Common myeloid progenitor, CD34-positive (primary cell): ENCODE results near the gene HNRNPH1.

Source experiments
- CTCF ChIA-PET: fragments of 350-600 bp; sonication (Branson Sonifier 250); formaldehyde crosslinking; loops from one replicate; lab custom pipeline; 2021; ENCODE audit warnings: antibody characterized with exemption; lab: Charles Lee
- POLR2A ChIA-PET: fragments of 350-600 bp; sonication (Branson Sonifier 250); formaldehyde crosslinking; loops from one replicate; lab custom pipeline; 2021; ENCODE audit warnings: antibody characterized with exemption; lab: Charles Lee
- DNase-seq, 3 donors: peaks; one replicate each; pipeline versions ENCODE4 v3.0.0 to v3.0.0-alpha.2; 2013
- H3K27ac ChIP-seq, 2 experiments: 1 replicate in 1 of 2; 2 replicates in 1 of 2; pipeline ENCODE4 v1.7.0; 2013; ENCODE audit warnings: inconsistent platforms in 2 of 2, low read length in 2 of 2, mild to moderate bottlenecking in 2 of 2, low read depth in 1 of 2, moderate library complexity in 1 of 2; ENCODE audit not compliant: severe bottlenecking in 2 of 2, insufficient read depth in 1 of 2, poor library complexity in 1 of 2
- H3K27me3 ChIP-seq, 5 experiments: replicated peaks in 2 of 5; 1 replicate in 3 of 5; 2 replicates in 2 of 5; pipeline versions ENCODE4 v1.6.1 to v1.7.0; 2013; ENCODE audit warnings: low read length in 4 of 5, mild to moderate bottlenecking in 2 of 5, moderate library complexity in 2 of 5, inconsistent platforms in 1 of 5; ENCODE audit not compliant: insufficient read depth in 5 of 5, control insufficient read depth in 4 of 5
- H3K36me3 ChIP-seq, 4 experiments: 1 replicate in 2 of 4; 2 replicates in 2 of 4; pipeline versions ENCODE4 v1.6.1 to v1.7.0; 2013; ENCODE audit warnings: low read length in 3 of 4, control low read depth in 1 of 4, mild to moderate bottlenecking in 1 of 4; ENCODE audit not compliant: control insufficient read depth in 4 of 4, insufficient read depth in 4 of 4
- H3K4me1 ChIP-seq, 4 experiments: 1 replicate in 3 of 4; 2 replicates in 1 of 4; pipeline versions ENCODE4 v1.6.1 to v1.7.1; 2013; ENCODE audit warnings: low read length in 3 of 4, mild to moderate bottlenecking in 3 of 4, control low read depth in 1 of 4, inconsistent platforms in 1 of 4, moderate library complexity in 1 of 4; ENCODE audit not compliant: control insufficient read depth in 4 of 4, insufficient read depth in 4 of 4; ENCODE audit errors: control extremely low read depth in 1 of 4
- H3K4me3 ChIP-seq, 7 experiments: 1 replicate in 4 of 7; 2 replicates in 3 of 7; pipeline versions ENCODE4 v1.5.1 to v1.7.0; 2013; ENCODE audit warnings: mild to moderate bottlenecking in 7 of 7, low read length in 6 of 7, moderate library complexity in 6 of 7, inconsistent platforms in 2 of 7, low read depth in 2 of 7, control low read depth in 1 of 7; ENCODE audit not compliant: insufficient read depth in 4 of 7, control insufficient read depth in 1 of 7; ENCODE audit errors: extremely low read depth in 1 of 7
- H3K9me3 ChIP-seq, 5 experiments: 1 replicate in 4 of 5; 2 replicates in 1 of 5; pipeline versions ENCODE4 v1.6.1 to v1.7.1; 2013; ENCODE audit warnings: low read length in 4 of 5, mild to moderate bottlenecking in 2 of 5, inconsistent platforms in 1 of 5, low read depth in 1 of 5, moderate library complexity in 1 of 5; ENCODE audit not compliant: control insufficient read depth in 4 of 5, insufficient read depth in 2 of 5; ENCODE audit errors: control extremely low read depth in 1 of 5
- WGBS: methylation state at CpG from one replicate; pipeline ENCODE4 v1.1.5; 2013; ENCODE audit not compliant: insufficient coverage; 5-methylcytosine and 5-hydroxymethylcytosine counted together

The HNRNPH1 gene

GRCh38 chr5:179621551-179622214 lies 1.8 kb downstream of the HNRNPH1 start:
- H3K36me3 ChIP-seq, result peaks cover 22 to 56% (median 42%) of the 10 kb centered on the region in 4 experiments
- 24% methylated on average over 10 of the region's 11 CpGs for WGBS
- H3K4me1 ChIP-seq, result peaks cover 31 to 51% (median 40%) of the 10 kb centered on the region in 4 experiments
- no peak for DNase-seq
- no peaks in the 10 kb centered on the region for H3K9me3 ChIP-seq
- peak overlapping the region; percentile 58 to 83 for H3K27ac ChIP-seq
- H3K4me3 ChIP-seq, result peak overlapping the region in 6 of 7 experiments; percentile 60 to 99 (median 86)
- CTCF ChIA-PET, result interaction anchor here (1.1 to 2.3 kb wide), 4 partner anchors 11 to 48 kb away, joined by 3 to 9 read pairs (median 6); no protein-coding TSS in a partner anchor
- no peaks in the 10 kb centered on the region for H3K27me3 ChIP-seq
- POLR2A ChIA-PET, result interaction anchor here (1.2 to 2.7 kb wide), 2 partner anchors 8 to 11 kb away, joined by 3 to 31 read pairs; no protein-coding TSS in a partner anchor

DNA sequence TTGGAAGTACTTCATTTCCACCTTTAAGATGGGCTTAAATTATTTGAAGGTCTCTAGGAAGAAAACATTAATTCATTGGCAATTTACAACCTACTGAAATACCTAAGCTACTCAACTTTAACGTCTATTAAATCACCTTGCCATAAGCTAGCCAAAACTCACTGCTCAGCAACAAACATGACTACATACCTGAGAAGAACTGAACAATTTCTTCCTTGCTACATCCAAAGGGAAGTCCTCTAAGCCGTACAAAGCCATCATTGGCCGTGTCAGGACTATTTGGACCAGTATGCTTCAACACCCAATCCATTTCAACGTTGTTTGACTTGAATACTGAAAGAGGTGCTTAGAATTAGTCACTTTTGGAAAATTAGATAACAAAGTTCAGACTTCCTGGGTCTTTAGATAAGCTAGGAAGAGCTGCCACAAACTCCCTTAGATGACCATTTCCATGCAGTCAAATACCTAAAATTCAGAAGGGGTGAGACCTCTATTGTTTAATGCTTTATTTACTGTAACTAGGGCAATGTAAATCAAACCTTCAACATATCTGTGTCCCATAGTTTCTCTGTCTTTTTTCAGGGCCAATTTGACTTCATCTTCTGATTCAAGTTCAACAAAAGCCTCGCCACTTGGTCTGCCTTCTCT lies 2.6 kb downstream of the HNRNPH1 start:
- CTCF ChIA-PET, result interaction anchor here (1.4 to 2.3 kb wide), 3 partner anchors 10 to 49 kb away, joined by 3 to 9 read pairs (median 7); no protein-coding TSS in a partner anchor
- Histone ChIP-seq H3K4me3 (peak overlapping the region in 6 of 7 experiments; percentile 60 to 99 (median 86)), H3K27ac (peak overlapping the region; percentile 10 to 83), H3K9me3 (no peaks in the 10 kb centered on the region), H3K36me3 (peaks cover 30 to 64% (median 46%) of the 10 kb centered on the region in 4 experiments), H3K27me3 (no peaks in the 10 kb centered on the region), H3K4me1 (peaks cover 31 to 51% (median 40%) of the 10 kb centered on the region in 4 experiments)
- POLR2A ChIA-PET, result interaction anchor here (1.0 kb wide), 1 partner anchor 13 kb away, joined by 3 read pairs; no protein-coding TSS in a partner anchor
- DNase-seq, result no peak
- 23% methylated on average over 4 of the region's 5 CpGs for WGBS

GRCh38 chr5:179620293-179620692 lies 3.2 kb downstream of the HNRNPH1 start:
- DNase-seq, result no peak
- Histone ChIP-seq H3K9me3 (no peaks in the 10 kb centered on the region), H3K4me1 (peaks cover 31 to 54% (median 40%) of the 10 kb centered on the region in 4 experiments), H3K4me3 (peak overlapping the region in 6 of 7 experiments; percentile 43 to 99 (median 76)), H3K27me3 (no peaks in the 10 kb centered on the region), H3K27ac (peak overlapping the region; percentile 10 to 83), H3K36me3 (peaks cover 32 to 69% (median 50%) of the 10 kb centered on the region in 4 experiments)
- WGBS, result no CpG with 5 or more reads among the region's 3 CpGs
- POLR2A ChIA-PET, result interaction anchor here (0.5 to 1.0 kb wide), 2 partner anchors 11 to 12 kb away, joined by 3 read pairs; no protein-coding TSS in a partner anchor
- CTCF ChIA-PET, result interaction anchor here (1.4 to 2.3 kb wide), 4 partner anchors 9 to 49 kb away, joined by 3 to 9 read pairs (median 6); no protein-coding TSS in a partner anchor

DNA sequence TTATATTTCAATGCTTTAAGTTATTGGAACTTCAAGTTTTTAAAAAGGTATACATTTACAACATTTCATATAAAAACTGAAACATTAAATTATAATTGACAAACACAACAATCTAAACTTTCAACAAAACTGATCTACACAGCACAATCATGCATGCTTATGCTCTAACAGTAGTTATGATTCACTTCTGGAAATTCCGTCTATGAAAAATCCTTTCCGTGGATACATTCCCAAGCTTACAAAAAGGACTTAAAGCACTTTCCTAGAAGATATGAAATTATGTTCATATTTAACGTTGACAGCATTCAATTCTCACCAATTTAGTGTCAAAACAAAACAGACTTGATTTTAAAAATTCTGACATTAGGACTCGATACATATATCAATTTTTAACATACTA lies 3.7 kb downstream of the HNRNPH1 start:
- Histone ChIP-seq H3K27me3 (no peaks in the 10 kb centered on the region), H3K4me1 (peaks cover 31 to 52% (median 37%) of the 10 kb centered on the region in 4 experiments), H3K27ac (peak overlapping the region in 1 of 2 experiments; percentile 83), H3K36me3 (peaks cover 33 to 74% (median 54%) of the 10 kb centered on the region in 4 experiments), H3K4me3 (peak overlapping the region in 4 of 7 experiments; percentile 60 to 99 (median 76)), H3K9me3 (no peaks in the 10 kb centered on the region)
- ChIA-PET CTCF (interaction anchor here (1.4 to 2.3 kb wide), 4 partner anchors 9 to 50 kb away, joined by 3 to 9 read pairs (median 6); no protein-coding TSS in a partner anchor), POLR2A (interaction anchor here (0.5 to 1.0 kb wide), 2 partner anchors 10 to 12 kb away, joined by 3 read pairs; no protein-coding TSS in a partner anchor)
- DNase-seq, result no peak
- no CpG with 5 or more reads among the region's 4 CpGs for WGBS

DNA sequence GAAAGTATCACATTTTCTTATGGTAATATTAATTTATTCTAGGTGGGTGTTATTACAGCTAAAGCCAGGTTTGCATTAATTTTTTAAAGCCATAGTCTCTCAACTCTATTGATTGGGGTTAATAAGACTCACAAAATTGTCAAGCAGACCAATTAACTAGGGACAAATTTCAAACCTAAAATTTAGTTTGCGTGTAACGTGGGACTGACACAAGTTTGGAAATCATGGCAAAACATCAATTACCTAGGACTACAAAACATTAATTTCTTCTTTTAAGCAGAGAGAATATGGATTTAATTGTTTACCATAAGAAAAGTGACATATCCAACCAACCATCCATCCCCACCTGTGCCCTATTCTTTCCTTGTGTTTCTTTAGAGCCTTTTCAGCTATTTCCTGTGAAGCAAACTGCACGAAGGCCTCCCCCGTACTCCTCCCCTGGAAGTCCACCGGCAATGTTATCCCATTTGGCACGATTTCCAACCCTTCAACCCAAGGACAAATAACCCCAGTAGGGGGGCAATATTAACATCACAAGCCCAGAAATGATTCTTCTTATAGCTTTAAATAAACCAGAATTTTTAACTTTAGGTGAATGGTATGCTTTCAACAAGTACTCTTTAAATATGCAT lies 4.4 kb downstream of the HNRNPH1 start:
- H3K4me3 ChIP-seq, result peak overlapping the region in 3 of 7 experiments; percentile 72 to 99 (median 81)

GRCh38 chr5:179617930-179618329 lies 5.5 kb downstream of the HNRNPH1 start:
- Histone ChIP-seq H3K36me3 (peaks cover 41 to 93% (median 67%) of the 10 kb centered on the region in 4 experiments), H3K9me3 (no peaks in the 10 kb centered on the region), H3K27me3 (no peaks in the 10 kb centered on the region), H3K4me3 (no peak overlapping the region), H3K4me1 (peaks cover 24 to 42% (median 30%) of the 10 kb centered on the region in 4 experiments), H3K27ac (peak overlapping the region in 1 of 2 experiments; percentile 20)
- ChIA-PET POLR2A (no interaction called here), CTCF (interaction anchor here (1.4 to 1.6 kb wide), 2 partner anchors 10 to 28 kb away, joined by 3 to 6 read pairs; no protein-coding TSS in a partner anchor)
- no peak for DNase-seq
- 94% methylated on average over 5 of the region's 7 CpGs for WGBS

More for the DNA sequence above, 4.4 kb downstream of the HNRNPH1 start:
- Histone ChIP-seq H3K36me3 (peaks cover 35 to 81% (median 58%) of the 10 kb centered on the region in 4 experiments), H3K27ac (peak overlapping the region in 1 of 2 experiments; percentile 83), H3K4me1 (peaks cover 27 to 45% (median 32%) of the 10 kb centered on the region in 4 experiments), H3K27me3 (no peaks in the 10 kb centered on the region), H3K9me3 (no peaks in the 10 kb centered on the region)
- 0% methylated on average over 1 of the region's 6 CpGs for WGBS
- CTCF ChIA-PET, result interaction anchor here (1.5 to 2.3 kb wide), 2 partner anchors 8 to 13 kb away, joined by 5 to 7 read pairs; no protein-coding TSS in a partner anchor
- POLR2A ChIA-PET, result no interaction called here
- DNase-seq, result no peak
